Left cardiac atrium (tissue), 4 donors: Measurements from ENCODE around the gene IL36G. TPM values are rescaled to one million over a fixed set of nuclear protein-coding genes. Genes with fewer than 3 reads are reported as not detected.

ENCODE experiments used
- ATAC-seq, 2 donors: fragments of 200-7000 bp; cut with Tn5 transposase; one replicate each; pipeline ENCODE4 v1.9.1; 2020; ENCODE audit warnings: mild to moderate bottlenecking in 2 of 2, moderate library complexity in 2 of 2
- DNase-seq: peaks from one replicate; pipeline ENCODE4 v3.0.0-alpha.2; 2020
- intact Hi-C, 2 donors: fragments of 100-400 bp; cut with DNase I; formaldehyde crosslinking; loops; one replicate each; pipeline versions ENCODE4 v1.14.1 to v1.15.1; 2022 to 2023
- total RNA-seq, 2 donors: library from RNA; stranded (reverse); fragmentation: NEBNext Ultra II Directional; extraction: Animal tissue kit (Norgen Biotek cat#: 25700); gene quantifications; one replicate each; pipeline ENCODE4 v1.2.1, GENCODE V29; 2021
- donor health status: DM: no; HTN: yes; CAD: no.
- donor health status: DM: no; HTN: yes; CAD: no; lungs with severe emphysema.
- donor health status: DM: yes; HTN: yes; CAD: no.
- donor health status: Dilated cardiomyopathy.

IL36G gene
- total RNA-seq, 2 donors from 2014 or later = not detected

DNA sequence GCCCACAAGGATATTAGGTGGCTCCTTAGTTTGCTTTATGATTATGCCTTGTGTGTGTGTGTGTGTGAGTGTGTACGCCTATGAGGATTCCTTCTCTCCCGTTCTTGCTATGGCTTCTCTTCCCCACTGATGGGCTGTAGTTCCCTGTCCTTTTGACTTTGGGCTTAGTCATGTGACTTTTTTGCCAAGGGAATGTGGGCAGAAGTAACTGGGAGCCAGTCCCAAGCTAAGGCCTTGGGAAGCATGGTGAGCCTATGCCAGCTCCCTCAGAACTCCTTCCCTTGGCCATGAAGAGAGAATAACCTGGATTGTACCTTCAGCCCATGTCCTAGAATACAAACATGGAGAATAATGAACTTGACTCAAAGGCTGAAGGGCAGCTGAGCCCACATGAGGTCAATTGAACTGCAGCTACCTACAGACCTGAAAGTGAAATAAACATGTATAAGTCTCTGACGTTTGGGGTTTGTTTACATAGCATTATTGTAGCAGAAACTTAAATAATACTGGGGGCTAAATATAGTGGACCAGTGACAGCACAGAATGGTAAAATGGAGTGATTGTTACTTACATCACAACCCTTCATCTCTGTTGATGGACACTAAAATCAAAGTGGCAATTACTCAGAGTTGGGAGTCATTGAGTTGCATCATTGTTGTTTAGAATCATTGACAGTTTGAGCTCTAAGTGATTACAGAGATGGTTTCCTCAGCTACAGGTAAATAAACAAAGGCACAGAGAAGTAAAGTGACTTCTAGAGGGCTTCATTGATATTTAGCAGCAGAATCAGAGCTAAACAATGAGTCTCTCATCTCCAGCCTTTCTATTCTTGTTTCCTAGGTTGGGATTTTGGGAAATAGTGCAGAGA lies 15.3 kb upstream of the IL36G start:
- no peak for ATAC-seq

GRCh38 chr2:112967023-112967422 lies 10.8 kb upstream of the IL36G start:
- intact Hi-C loops = no loop called here
- DNase-seq (no peak), ATAC-seq (no peak)

More for the DNA sequence above, 15.3 kb upstream of the IL36G start:
- DNase-seq = no peak
- intact Hi-C loops = no loop called here

DNA sequence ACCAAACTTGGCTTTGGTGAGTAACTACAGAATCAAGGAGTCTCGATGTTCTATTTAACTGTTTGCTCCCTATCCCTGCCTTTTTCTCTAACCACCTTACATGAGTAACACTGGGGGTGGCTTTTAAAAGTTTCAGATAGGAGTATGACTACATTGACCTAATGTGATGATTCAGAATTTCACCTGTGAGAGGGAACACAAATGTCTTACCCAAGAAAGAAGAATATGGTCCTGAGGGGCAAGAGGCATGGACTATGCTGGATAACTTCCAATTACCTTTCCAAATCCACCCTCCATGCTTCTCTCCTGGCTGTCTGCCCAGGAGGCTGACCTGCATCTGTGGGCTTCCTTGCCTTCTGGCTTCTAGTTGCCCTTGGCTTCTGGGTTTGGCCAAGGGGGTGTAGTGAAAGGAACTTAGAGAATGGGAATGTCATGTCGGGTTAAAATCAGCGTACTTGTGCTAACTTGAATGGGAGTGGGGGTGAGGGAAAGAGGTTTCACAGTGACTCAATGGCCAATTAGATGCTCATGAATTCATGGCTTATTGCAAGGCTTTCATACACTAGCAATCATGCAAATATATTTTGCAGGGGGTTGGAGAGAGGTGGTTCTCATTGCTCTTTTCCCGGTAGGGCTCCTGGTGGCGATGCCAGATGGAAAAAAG lies 5.3 kb upstream of the IL36G start:
- DNase-seq = no peak
- intact Hi-C loops = no loop called here
- no peak for ATAC-seq

DNA sequence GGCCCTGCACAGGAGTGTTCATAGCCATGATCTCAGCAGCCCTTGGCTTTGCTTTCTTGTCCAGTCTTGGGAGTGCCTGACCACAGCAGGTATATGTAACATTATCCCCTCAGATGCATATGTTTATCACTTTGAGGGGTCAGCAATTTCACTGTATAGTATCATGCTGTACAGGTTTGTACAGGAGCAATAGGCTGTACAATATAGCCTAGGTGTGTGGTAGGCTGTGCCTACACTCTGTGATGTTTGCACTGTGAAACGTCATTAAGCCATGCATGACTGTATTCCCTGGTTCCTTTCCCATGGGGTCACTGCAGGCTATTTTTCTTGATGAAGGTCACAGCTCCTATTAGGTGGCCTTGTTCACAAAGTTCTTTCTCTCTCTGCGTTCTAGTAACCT lies 4.7 kb upstream of the IL36G start:
- intact Hi-C loops = no loop called here
- no peak for ATAC-seq
- no peak for DNase-seq

- no peak for ATAC-seq
- DNase-seq = no peak
- intact Hi-C loops = no loop called here
These were observed 1.9 kb downstream of the IL36G start for GRCh38 chr2:112979731-112980130.

- intact Hi-C loops = no loop called here
- ATAC-seq (no peak), DNase-seq (no peak)
These were observed 2.7 kb downstream of the IL36G start for GRCh38 chr2:112980537-112980936.

DNA sequence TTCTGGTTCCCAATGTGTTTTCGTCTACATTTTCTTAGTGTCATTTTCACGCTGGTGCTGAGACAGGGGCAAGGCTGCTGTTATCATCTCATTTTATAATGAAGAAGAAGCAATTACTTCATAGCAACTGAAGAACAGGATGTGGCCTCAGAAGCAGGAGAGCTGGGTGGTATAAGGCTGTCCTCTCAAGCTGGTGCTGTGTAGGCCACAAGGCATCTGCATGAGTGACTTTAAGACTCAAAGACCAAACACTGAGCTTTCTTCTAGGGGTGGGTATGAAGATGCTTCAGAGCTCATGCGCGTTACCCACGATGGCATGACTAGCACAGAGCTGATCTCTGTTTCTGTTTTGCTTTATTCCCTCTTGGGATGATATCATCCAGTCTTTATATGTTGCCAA lies 7.3 kb downstream of the IL36G start:
- no peak for DNase-seq
- no peak for ATAC-seq
- intact Hi-C loops = no loop called here

DNA sequence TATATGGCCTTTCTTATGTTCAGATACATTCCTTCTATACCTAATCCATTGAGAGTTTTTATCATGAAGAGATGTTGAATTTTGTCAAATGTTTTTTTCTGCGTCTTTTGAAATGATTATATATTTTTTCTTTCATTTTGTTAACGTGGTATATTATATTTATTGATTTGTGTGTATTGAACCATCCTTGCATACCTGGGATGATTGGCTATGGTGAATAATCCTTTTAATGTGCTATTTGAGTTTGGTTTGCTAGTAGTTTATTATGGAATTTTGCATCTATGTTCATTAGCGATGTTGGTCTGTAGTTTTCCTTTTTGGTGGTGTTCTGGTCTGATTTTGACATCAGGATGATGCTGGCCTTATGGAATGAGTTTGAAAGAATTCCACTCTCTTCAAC lies 11.8 kb downstream of the IL36G start:
- intact Hi-C loops = no loop called here
- ATAC-seq (no peak), DNase-seq (no peak)

DNA sequence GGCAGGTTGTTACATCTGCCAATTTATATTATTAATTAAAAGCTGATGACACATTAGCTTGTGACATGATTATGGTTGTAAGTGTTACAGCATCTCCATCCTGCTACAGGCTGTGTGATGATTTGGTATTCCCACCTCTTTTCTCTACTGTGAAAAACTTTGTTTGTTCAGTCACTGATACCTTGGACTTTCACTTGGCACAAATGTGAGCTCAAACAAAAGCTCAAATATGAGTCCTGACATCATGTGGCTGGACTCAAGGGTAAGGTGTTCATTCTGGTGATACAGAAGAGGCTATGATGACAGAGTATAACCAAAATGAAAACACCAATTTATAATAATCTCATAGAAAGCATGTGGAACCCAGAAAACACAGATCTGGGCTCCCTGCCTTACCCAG lies 16.0 kb downstream of the IL36G start:
- intact Hi-C loops = no loop called here
- ATAC-seq (no peak), DNase-seq (no peak)

DNA sequence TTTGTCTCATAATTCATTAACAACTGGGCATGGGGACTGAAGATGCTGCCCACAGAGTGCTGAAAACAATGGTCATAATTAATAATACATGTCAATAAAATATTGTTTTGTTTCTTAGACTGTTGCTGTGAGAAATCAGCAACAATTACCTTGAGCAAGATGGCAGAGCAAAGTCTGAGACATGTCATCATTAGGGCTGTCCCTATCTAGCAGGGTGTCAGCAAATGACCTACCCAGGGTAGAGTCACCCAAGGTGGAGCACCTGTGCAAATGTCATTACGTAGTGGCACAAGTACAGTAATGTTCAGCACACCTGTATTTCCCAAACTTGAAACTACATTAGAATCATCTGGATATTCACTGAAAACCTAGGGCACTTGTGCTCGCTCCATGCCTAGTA lies 16.8 kb downstream of the IL36G start:
- ATAC-seq = no peak
- no peak for DNase-seq
- intact Hi-C loops = no loop called here

DNA sequence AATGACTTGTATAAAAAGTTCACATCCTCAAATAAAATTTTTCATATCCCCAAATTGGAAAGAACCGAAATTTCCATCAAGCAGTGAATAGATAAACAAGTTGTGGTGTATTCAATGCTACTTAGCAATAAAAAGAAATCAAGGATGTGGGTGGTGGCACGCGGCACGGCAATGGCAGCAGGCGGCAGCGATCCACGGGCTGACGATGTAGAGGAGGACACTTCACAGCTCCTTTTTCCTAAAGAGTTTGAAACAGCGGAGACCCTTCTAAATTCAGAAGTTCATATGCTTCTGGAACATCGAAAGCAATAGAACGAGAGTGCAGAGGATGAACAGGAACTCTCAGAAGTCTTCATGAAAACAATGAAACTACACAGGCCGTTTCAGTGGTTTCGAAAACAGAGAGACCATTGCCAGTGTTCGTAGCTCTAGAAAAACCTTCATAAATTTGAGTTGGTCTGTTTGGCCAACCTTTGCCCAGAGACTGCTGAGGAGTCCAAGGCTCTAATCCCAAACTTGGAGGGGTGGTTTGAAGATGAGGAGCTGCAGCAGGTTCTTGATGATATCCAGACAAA lies 17.6 kb downstream of the IL36G start:
- intact Hi-C loops = no loop called here
- no peak for DNase-seq
- no peak for ATAC-seq

DNA sequence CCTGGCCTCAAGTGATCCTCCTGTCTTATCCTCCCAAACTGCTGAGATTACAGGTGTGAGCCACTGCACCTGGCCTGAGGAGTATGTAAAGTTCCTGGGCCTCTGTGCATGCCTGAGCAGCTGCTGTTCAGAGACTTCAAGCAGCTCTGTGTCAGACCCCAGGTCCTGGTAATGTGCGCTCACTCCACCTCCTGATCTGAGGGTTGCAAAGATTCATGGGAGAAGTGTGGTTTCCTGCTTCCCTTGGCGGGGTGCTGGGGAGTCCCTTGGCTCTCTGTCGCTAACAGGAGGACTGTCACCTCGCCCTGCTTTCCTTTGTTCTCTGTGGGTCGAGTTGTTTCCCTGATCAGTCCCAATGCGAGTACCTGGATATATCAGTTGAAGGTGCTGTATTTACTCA lies 18.8 kb downstream of the IL36G start:
- ATAC-seq = no peak
- intact Hi-C loops = no loop called here
- no peak for DNase-seq

DNA sequence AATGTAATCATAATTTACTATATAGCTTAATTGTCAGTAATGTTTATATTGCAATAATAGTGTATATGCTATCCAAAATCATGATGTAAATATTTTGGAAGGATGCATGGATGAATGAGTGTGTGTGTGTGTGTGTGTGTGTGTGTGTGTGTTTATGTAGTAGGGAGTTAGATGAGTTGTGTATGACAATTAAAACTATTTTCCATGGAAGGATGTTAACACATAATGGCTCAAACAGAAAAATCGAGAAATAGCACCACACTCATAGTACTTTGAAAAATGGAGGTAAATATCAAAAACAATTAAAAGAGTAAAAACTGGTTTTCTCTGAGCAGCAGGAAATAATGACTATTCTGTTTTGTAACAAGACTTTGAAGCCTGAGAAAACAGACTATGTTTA lies 19.3 kb downstream of the IL36G start:
- intact Hi-C loops = no loop called here
- ATAC-seq = no peak
- no peak for DNase-seq

DNA sequence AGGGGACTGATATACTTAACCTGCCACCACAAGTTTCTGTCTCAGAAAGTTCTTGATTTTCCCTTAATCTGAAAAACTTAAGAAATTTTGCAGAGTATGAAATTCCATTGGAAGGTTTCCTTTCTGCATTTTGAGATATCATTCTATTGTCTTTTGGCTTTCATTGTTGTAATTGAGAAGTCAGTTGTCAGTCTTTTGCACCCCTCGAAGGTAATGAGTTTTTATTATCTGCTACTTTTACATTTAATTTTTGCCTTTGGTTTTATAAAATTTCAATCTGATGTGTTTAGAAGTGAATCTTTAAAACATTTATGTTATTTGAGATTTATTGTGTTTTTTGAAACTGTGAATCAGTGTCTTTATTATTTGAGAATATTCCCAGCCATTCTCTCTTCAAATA lies 22.6 kb downstream of the IL36G start:
- intact Hi-C loops = no loop called here
- ATAC-seq = no peak
- DNase-seq = no peak

DNA sequence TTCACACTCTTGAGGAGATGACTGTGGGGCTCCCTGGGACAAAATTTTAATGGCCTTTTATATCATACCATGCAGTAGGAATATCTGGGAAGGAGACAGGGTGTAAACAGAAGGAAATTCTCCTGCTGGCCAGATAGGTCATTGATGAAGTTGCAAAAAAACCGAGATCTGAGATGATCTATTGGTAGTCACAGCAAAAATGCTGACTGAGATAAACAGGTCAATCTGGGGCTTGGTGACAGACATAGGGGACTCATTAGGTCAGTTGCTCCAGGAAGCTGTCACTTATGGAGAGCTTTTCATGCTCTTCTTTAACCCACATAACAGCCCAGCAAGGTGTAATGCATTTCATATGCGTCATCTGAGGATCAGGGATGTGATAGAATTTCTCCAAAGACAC lies 24.9 kb downstream of the IL36G start:
- DNase-seq (no peak), ATAC-seq (no peak)
- intact Hi-C loops = no loop called here

DNA sequence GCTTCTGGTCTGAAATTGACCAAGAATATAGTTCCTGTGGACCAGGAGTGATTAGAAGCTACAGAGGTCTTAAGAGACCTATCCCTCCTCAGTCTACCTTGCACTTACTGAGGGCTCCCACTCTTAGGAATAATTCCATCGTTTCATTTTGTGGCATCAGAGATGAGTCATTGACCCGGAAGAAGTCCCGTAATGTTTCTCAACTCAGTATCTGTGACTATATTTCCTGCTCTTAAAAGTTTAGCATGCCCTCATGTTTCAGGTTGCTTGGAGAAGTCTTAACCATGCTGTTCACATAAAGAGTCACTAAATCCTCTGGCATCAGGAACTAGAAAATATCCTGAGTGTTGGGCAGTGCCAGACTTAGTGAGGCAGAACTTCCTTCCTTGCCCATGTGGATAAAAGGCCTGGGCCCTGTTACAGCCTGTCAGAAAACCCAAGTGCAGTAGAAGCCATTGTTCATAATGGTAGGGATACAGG lies 27.3 kb downstream of the IL36G start, which contains the start of gene IL36A:
Gene IL36A (plus strand): TSS at position 430 of the 480 bp plus-strand sequence. CDS start 413 bp downstream, outside the sequence.
- intact Hi-C loops = no loop called here
- no peak for ATAC-seq
- no peak for DNase-seq

GRCh38 chr2:113007250-113007649 lies 29.4 kb downstream of the IL36G start:
- DNase-seq = no peak

GRCh38 chr2:113009622-113010021 lies 31.8 kb downstream of the IL36G start:
- ATAC-seq (no peak), DNase-seq (no peak)
- intact Hi-C loops = no loop called here

More at GRCh38 chr2:113007250-113007649, 29.4 kb downstream of the IL36G start:
- no peak for ATAC-seq
- intact Hi-C loops = no loop called here

GRCh38 chr2:113010088-113010487 lies 32.3 kb downstream of the IL36G start:
- intact Hi-C loops = no loop called here

GRCh38 chr2:113011108-113011507 lies 33.3 kb downstream of the IL36G start:
- intact Hi-C loops = no loop called here
- ATAC-seq (no peak), DNase-seq (no peak)

More at GRCh38 chr2:113010088-113010487, 32.3 kb downstream of the IL36G start:
- ATAC-seq = no peak
- no peak for DNase-seq
